DMS53 (cell line): Measurements from ENCODE around the gene ECSIT.
"Not testable (repeated sequence)": the region's sequence is repeated elsewhere in the genome, so short reads cannot be mapped to it uniquely, and the experiment has no call there.

Experiments
- DNase-seq: peaks from one replicate; lab custom pipeline; 2025; lab: John Stamatoyannopoulos, UW

Gene ECSIT

GRCh38 chr19:11528551-11529341, at the start of gene ECSIT:
Gene ECSIT (minus strand): TSS chr19:11529134. CDS start chr19:11519170, 9,964 bp downstream.
- peak; percentile 99 for DNase-seq

GRCh38 chr19:11577451-11578257, 48.7 kb upstream of the ECSIT start, which contains the start of gene ACP5:
Gene ACP5 (minus strand): TSS chr19:11577645. CDS start chr19:11577317, 328 bp downstream.
- peak; percentile 28 for DNase-seq

- DNase-seq, result no peak
These were observed 47.3 kb upstream of the ECSIT start for GRCh38 chr19:11576227-11576626.

- no peak for DNase-seq
These were observed 45.8 kb upstream of the ECSIT start for GRCh38 chr19:11574689-11575088.

- DNase-seq, result not testable (repeated sequence)
These were observed 44.8 kb upstream of the ECSIT start for GRCh38 chr19:11573763-11574162.

GRCh38 chr19:11573354-11573753, 44.4 kb upstream of the ECSIT start:
- DNase-seq, result not testable (repeated sequence)

GRCh38 chr19:11570039-11570462, 41.1 kb upstream of the ECSIT start:
- no peak for DNase-seq

- DNase-seq, result no peak
These were observed 37.2 kb upstream of the ECSIT start for GRCh38 chr19:11566164-11566563.

GRCh38 chr19:11565649-11565980, 36.7 kb upstream of the ECSIT start:
- DNase-seq, result not testable (repeated sequence)

GRCh38 chr19:11564082-11564807, 35.3 kb upstream of the ECSIT start:
- DNase-seq, result not testable (repeated sequence)

- no peak for DNase-seq
These were observed 34.6 kb upstream of the ECSIT start for GRCh38 chr19:11563532-11563931.

GRCh38 chr19:11560404-11561051, 31.6 kb upstream of the ECSIT start:
- DNase-seq, result peak; percentile 78

GRCh38 chr19:11558881-11559828, 30.2 kb upstream of the ECSIT start, which contains the start of gene ELOF1:
Gene ELOF1 (minus strand): TSS chr19:11559230. CDS start chr19:11554347, 4,883 bp downstream.
- DNase-seq, result peak; percentile 98

- DNase-seq, result no peak
These were observed 27.9 kb upstream of the ECSIT start for GRCh38 chr19:11556634-11557420.

- no peak for DNase-seq
These were observed 26.3 kb upstream of the ECSIT start for GRCh38 chr19:11555246-11555645.

- DNase-seq, result no peak
These were observed 25.2 kb upstream of the ECSIT start for GRCh38 chr19:11554160-11554559.

GRCh38 chr19:11552666-11553372, 23.9 kb upstream of the ECSIT start:
- DNase-seq, result no peak

- peak; percentile 27 for DNase-seq
These were observed 22.8 kb upstream of the ECSIT start for GRCh38 chr19:11551603-11552235.

- no peak for DNase-seq
These were observed 21.3 kb upstream of the ECSIT start for GRCh38 chr19:11550265-11550664.
